ENCODE measurements around the gene NUP85. TPM values are rescaled to one million over a fixed set of nuclear protein-coding genes. Genes with fewer than 3 reads are reported as not detected.
A peak's percentile ranks its signal among the peaks of the same experiment; 100 is the strongest.

The NUP85 gene
- total RNA-seq, 1 donor from 2014 or later, result 66.8 TPM

DNA sequence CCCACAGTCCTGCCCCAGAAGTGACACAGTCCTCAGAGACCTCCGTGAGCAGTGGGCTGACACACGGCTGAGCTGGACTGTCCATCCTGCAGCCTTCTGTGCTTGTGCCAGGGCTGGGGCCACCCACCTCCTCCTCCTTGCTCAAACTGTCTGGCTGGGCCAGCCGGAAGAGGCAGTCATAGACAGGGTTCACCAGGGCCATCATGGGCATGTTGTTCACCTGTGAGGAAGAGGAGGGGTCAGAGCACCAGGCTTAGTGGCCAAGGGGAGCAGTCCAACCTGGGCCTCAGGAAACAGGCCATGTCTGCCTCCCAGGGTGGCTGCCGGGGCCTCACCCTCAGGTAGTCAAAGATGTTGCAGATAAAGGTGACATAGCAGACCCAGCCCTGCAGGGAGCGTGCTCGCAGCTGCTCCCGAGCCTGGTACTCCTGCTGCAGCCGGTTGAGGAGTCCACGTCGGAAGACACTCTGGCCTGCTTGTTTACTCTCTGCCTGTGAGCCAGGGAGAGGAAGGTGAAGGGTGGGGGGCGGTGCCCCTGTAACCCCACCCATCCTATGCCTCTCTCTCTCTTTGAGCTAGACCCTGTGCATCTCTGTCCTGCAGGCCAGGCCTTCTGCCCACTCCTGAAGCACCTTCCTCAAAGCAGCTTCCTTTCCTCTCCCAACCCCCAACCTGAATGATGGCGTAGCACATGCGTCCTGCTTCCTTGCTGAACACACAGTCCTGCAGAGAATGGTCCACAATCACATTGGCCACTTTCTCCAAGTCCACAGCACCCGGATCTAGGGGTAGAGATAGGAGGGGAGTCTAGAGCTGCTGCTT is 62.1 kb downstream of the NUP85 start:
- ATAC-seq, result no peak
- H3K27me3 ChIP-seq (ENCODE audit: low read depth), result no peaks in the 10 kb centered on the region
- H3K4me3 ChIP-seq, result no peak overlapping the region
- no peaks in the 10 kb centered on the region for H3K9me3 ChIP-seq
- intact Hi-C loops (cut with DNase I), result no loop called here
- peaks cover 23% of the 10 kb centered on the region for H3K4me1 ChIP-seq
- H3K27ac ChIP-seq, result no peak overlapping the region
- no peak for DNase-seq
- TF ChIP-seq CTCF (IDR thresholded peaks at IDR 0.05), result no peak
- peaks cover 49% of the 10 kb centered on the region for H3K36me3 ChIP-seq

DNA sequence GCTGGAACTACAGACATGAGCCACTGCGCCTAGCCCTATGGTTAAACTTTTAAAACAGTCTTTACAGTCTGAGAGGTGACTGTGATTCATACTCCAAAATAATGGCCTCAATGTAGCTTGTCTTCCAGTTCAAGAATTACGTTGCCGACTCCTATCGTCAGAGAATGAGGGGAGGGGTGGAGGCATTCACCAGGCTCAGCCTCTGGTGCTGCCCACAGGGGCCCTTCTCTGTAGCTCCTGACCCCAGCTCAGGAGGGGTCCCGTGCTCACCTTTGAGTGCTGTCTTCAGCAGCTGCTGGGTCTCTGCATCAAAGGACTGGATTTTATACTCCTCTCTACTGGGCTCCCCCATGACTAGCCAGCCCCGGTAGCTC is 64.4 kb downstream of the NUP85 start:
- ATAC-seq (no peak), DNase-seq (no peak)
- peak overlapping the region; percentile 93 for H3K4me3 ChIP-seq
- H3K9me3 ChIP-seq, result no peaks in the 10 kb centered on the region
- TF ChIP-seq CTCF (IDR thresholded peaks at IDR 0.05), result no peak
- peak overlapping the region; percentile 99 for H3K27ac ChIP-seq
- H3K27me3 ChIP-seq (ENCODE audit: low read depth), result no peaks in the 10 kb centered on the region
- intact Hi-C loops (cut with DNase I), result no loop called here
- H3K4me1 ChIP-seq, result peaks cover 23% of the 10 kb centered on the region
- peaks cover 50% of the 10 kb centered on the region for H3K36me3 ChIP-seq

DNA sequence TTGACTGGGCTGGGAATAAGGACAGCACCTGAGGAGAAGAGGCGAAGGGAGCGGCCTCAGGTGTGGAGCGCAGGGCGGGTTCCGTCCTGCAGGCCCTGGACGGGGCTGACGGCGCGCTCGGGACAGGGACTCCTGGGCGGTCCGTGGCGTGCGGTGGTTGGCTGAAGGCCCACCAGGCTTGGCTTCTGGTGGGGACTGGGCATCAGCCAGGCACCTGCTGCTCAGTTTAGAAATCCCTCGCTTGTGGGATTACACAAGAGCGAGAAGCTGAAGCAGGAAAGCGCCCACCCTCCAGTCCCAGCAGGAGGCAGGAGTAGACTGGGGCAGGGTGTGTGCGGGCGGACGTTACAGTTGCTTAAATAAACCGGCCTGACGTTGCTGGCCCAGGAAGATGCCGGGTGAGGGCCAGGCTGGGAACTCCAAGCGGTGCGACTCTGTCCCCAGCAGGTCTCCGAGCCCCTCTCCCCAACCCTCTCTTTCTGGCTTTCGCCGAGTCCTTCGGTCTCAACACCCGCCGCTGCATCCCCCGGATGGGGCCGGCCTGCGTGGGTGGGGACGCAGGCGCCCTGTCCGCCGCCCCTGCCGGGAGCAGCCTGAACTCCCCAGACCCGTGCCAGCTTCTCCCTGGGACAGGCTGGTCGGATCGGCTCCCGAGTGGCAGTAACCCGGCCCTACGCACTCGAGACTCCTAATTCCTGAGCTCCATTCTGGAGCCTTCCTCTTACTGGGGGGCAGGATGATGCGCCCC is 64.9 kb downstream of the NUP85 start:
- DNase-seq (peak; percentile 83), ATAC-seq (peak; percentile 72 to 76)
- TF ChIP-seq CTCF (IDR thresholded peaks at IDR 0.05), result peak; percentile 35
- peak overlapping the region; percentile 99 for H3K27ac ChIP-seq
- no peaks in the 10 kb centered on the region for H3K9me3 ChIP-seq
- intact Hi-C loops (cut with DNase I), result no loop called here
- H3K4me3 ChIP-seq, result peak overlapping the region; percentile 93
- H3K4me1 ChIP-seq, result peaks cover 23% of the 10 kb centered on the region
- peaks cover 44% of the 10 kb centered on the region for H3K36me3 ChIP-seq
- H3K27me3 ChIP-seq (ENCODE audit: low read depth), result no peaks in the 10 kb centered on the region

GRCh38 chr17:75270966-75271232 is 65.4 kb downstream of the NUP85 start, which contains the start of gene MIF4GD:
MIF4GD (minus strand) TSS chr17:75271231; CDS start chr17:75270195, 1,036 bp downstream.
- H3K27me3 ChIP-seq (ENCODE audit: low read depth), result no peaks in the 10 kb centered on the region
- H3K36me3 ChIP-seq, result peaks cover 39% of the 10 kb centered on the region
- no peak for TF ChIP-seq CTCF (IDR thresholded peaks at IDR 0.05)
- DNase-seq (no peak), ATAC-seq (no peak)
- intact Hi-C loops (cut with DNase I), result no loop called here
- H3K4me1 ChIP-seq, result peaks cover 23% of the 10 kb centered on the region
- H3K27ac ChIP-seq, result peak within 1 kb of the TSS; percentile 99
- peak within 1 kb of the TSS; percentile 93 for H3K4me3 ChIP-seq
- H3K9me3 ChIP-seq, result no peaks in the 10 kb centered on the region

- peak; percentile 75 for TF ChIP-seq CTCF (IDR thresholded peaks at IDR 0.05)
- ATAC-seq (peak; percentile 89 to 94), DNase-seq (peak; percentile 91)
- no peaks in the 10 kb centered on the region for H3K27me3 ChIP-seq (ENCODE audit: low read depth)
- peak overlapping the region; percentile 99 for H3K27ac ChIP-seq
- no peaks in the 10 kb centered on the region for H3K9me3 ChIP-seq
- intact Hi-C loops (cut with DNase I), result no loop called here
- H3K4me3 ChIP-seq, result peak overlapping the region; percentile 93
- H3K4me1 ChIP-seq, result peaks cover 23% of the 10 kb centered on the region
- peaks cover 34% of the 10 kb centered on the region for H3K36me3 ChIP-seq
These were observed 65.9 kb downstream of the NUP85 start for GRCh38 chr17:75271233-75271954.

All from lower lobe of right lung (tissue), 2 donors.